GM23338 (cell line): ENCODE measurements around the gene NIM1K. TPM values are rescaled to one million over a fixed set of nuclear protein-coding genes. Genes with fewer than 3 reads are reported as not detected.

Source experiments
- ATAC-seq: fragments of 200-7000 bp; cut with Tn5 transposase; 3 replicates; pipeline ENCODE4 v1.9.1; 2020
- DNase-seq: peaks from one replicate; pipeline ENCODE4 v3.0.0-alpha.2; 2015; ENCODE audit warnings: low spot score
- H2AFZ ChIP-seq: fragments of 200-600 bp; sonication (generic); 2 replicates; pipeline ENCODE4 v1.8.0; 2016; ENCODE audit warnings: antibody characterized with exemption, mild to moderate bottlenecking, moderate library complexity
- H3F3A ChIP-seq: fragments of 200-600 bp; sonication (generic); replicated peaks from 2 replicates; pipeline ENCODE4 v1.8.0; 2017; ENCODE audit warnings: antibody characterized with exemption, mixed run types, low read depth
- H3K27ac ChIP-seq: fragments of 200-600 bp; sonication (generic); 2 replicates; pipeline ENCODE4 v1.6.1; 2016; ENCODE audit warnings: low read depth
- H3K27me3 ChIP-seq: fragments of 200-600 bp; sonication (generic); 2 replicates; pipeline ENCODE4 v1.8.0; 2016; ENCODE audit warnings: mild to moderate bottlenecking, mixed run types, moderate library complexity; ENCODE audit not compliant: insufficient read depth
- H3K36me3 ChIP-seq: fragments of 200-600 bp; sonication (generic); 2 replicates; pipeline ENCODE4 v1.8.0; 2016; ENCODE audit warnings: mild to moderate bottlenecking; ENCODE audit not compliant: insufficient read depth
- H3K4me1 ChIP-seq: fragments of 200-600 bp; sonication (generic); 2 replicates; pipeline ENCODE4 v1.8.0; 2016; ENCODE audit warnings: mild to moderate bottlenecking, moderate library complexity; ENCODE audit not compliant: insufficient read depth
- H3K4me2 ChIP-seq: fragments of 200-600 bp; sonication (generic); 2 replicates; pipeline ENCODE4 v1.7.1; 2017; ENCODE audit warnings: mixed run types
- H3K4me3 ChIP-seq: fragments of 200-600 bp; sonication (generic); 2 replicates; pipeline ENCODE4 v1.6.1; 2016; ENCODE audit warnings: mixed run types
- H3K79me2 ChIP-seq: fragments of 200-600 bp; sonication (generic); replicated peaks from 2 replicates; pipeline ENCODE4 v1.8.0; 2017; ENCODE audit warnings: mild to moderate bottlenecking; ENCODE audit not compliant: insufficient read depth
- H3K9me2 ChIP-seq: fragments of 200-600 bp; sonication (generic); 2 replicates; pipeline ENCODE4 v1.8.0; 2017; ENCODE audit not compliant: insufficient read depth
- H4K20me1 ChIP-seq: fragments of 200-600 bp; sonication (generic); replicated peaks from 2 replicates; pipeline ENCODE4 v1.8.0; 2017; ENCODE audit warnings: mild to moderate bottlenecking; ENCODE audit not compliant: insufficient read depth
- H3K27ac Mint-ChIP-seq: 2 replicates; pipeline ENCODE4 v1.8.0; 2020; ENCODE audit warnings: inconsistent platforms, mild to moderate bottlenecking, moderate library complexity, mixed read lengths
- H3K27me3 Mint-ChIP-seq: 3 replicates; pipeline ENCODE4 v1.8.0; 2022; ENCODE audit warnings: low read depth, mild to moderate bottlenecking, moderate library complexity, mixed read lengths, inconsistent platforms; ENCODE audit not compliant: insufficient read depth, poor library complexity
- H3K36me3 Mint-ChIP-seq: 3 replicates; pipeline ENCODE4 v1.8.0; 2021; ENCODE audit warnings: low read depth, mild to moderate bottlenecking, inconsistent platforms, moderate library complexity, mixed read lengths
- H3K4me1 Mint-ChIP-seq: 3 replicates; pipeline ENCODE4 v1.8.0; 2020; ENCODE audit warnings: mild to moderate bottlenecking, inconsistent platforms, mixed read lengths
- H3K4me3 Mint-ChIP-seq: 3 replicates; pipeline ENCODE4 v1.8.0; 2021; ENCODE audit warnings: moderate library complexity, mild to moderate bottlenecking, inconsistent platforms, mixed read lengths
- H3K9me3 Mint-ChIP-seq: 3 replicates; pipeline ENCODE4 v1.8.0; 2020; ENCODE audit warnings: moderate library complexity, mild to moderate bottlenecking, inconsistent platforms, mixed read lengths
- CREB1 ChIP-seq: fragments of 250-450 bp; sonication (Bioruptor Pico); IDR thresholded peaks from 2 replicates; pipeline ENCODE4 v1.5.0; 2020; ENCODE audit warnings: low read depth, mild to moderate bottlenecking, moderate library complexity
- ETS1 ChIP-seq: IDR thresholded peaks from 2 replicates; pipeline ENCODE4 v1.6.1; 2016; ENCODE audit warnings: antibody characterized with exemption
- EZH2 ChIP-seq: fragments of 200-600 bp; sonication (generic); IDR thresholded peaks from one replicate; pipeline ENCODE4 v1.8.0; 2017; ENCODE audit warnings: antibody characterized with exemption, mild to moderate bottlenecking, low read depth; ENCODE audit not compliant: unreplicated experiment
- EZH2phosphoT487 ChIP-seq: fragments of 200-600 bp; sonication (generic); IDR thresholded peaks from one replicate; pipeline ENCODE4 v1.8.1; 2018; ENCODE audit warnings: antibody characterized with exemption; ENCODE audit not compliant: unreplicated experiment
- REST ChIP-seq: IDR thresholded peaks from one replicate; pipeline ENCODE4 v1.6.1; 2018; ENCODE audit warnings: antibody characterized with exemption; ENCODE audit not compliant: unreplicated experiment
- STAT1 ChIP-seq: IDR thresholded peaks from one replicate; pipeline ENCODE4 v1.6.1; 2016; ENCODE audit warnings: antibody characterized with exemption; ENCODE audit not compliant: unreplicated experiment
- polyA plus RNA-seq: library from polyadenylated mRNA; unstranded; fragments of >200 nt; fragmentation: Nextera tagmentation; extraction: Ambion mirVana; gene quantifications from 2 replicates; pipeline ENCODE4 v1.2.1, GENCODE V29; 2016
- total RNA-seq: library from RNA; depleted of rRNA; stranded (reverse); fragments of >200 nt; shearing (Covaris generic); gene quantifications from 2 replicates; pipeline ENCODE4 v1.2.3, GENCODE V29; 2014

NIM1K gene
- total and polyA plus RNA-seq, 2 experiments from 2014 or later: not detected

- ATAC-seq: no peak
- H3K9me3 Mint-ChIP-seq: peaks cover 15% of the 10 kb centered on the region
- no peak overlapping the region for H3K27ac Mint-ChIP-seq
Measured at GRCh38 chr5:43268188-43268820, 76.3 kb downstream of the NIM1K start.

GRCh38 chr5:43270645-43271044, 78.6 kb downstream of the NIM1K start:
- Histone ChIP-seq H3K27me3 (no peaks in the 10 kb centered on the region), H3K36me3 (no peaks in the 10 kb centered on the region), H2AFZ (no peak overlapping the region), H3K4me3 (no peak overlapping the region), H3K79me2 (no peaks in the 10 kb centered on the region), H3K4me1 (no peaks in the 10 kb centered on the region), H3F3A (no peaks in the 10 kb centered on the region), H3K4me2 (no peak overlapping the region), H4K20me1 (no peaks in the 10 kb centered on the region), H3K27ac (no peak overlapping the region), H3K9me2 (peaks cover 6% of the 10 kb centered on the region; the same call in 1 of the 2 replicates)
- H3K4me1 Mint-ChIP-seq: peaks cover 7% of the 10 kb centered on the region; the same call in 2 of the 3 replicates
- H3K4me3 Mint-ChIP-seq: no peak overlapping the region
- TF ChIP-seq CREB1 (CRISPR knock-in tag): no peak
- no peak for TF ChIP-seq ETS1
- peaks cover 7% of the 10 kb centered on the region for H3K36me3 Mint-ChIP-seq
- H3K27me3 Mint-ChIP-seq: peaks cover 3% of the 10 kb centered on the region
- ATAC-seq (no peak), DNase-seq (no peak)
- H3K9me3 Mint-ChIP-seq: peaks cover 15% of the 10 kb centered on the region
- H3K27ac Mint-ChIP-seq: no peak overlapping the region

More at GRCh38 chr5:43268188-43268820, 76.3 kb downstream of the NIM1K start:
- H3K4me3 ChIP-seq: no peak overlapping the region
- no peaks in the 10 kb centered on the region for H3K79me2 ChIP-seq
- Mint-ChIP-seq H3K27me3 (no peaks in the 10 kb centered on the region), H3K4me3 (no peak overlapping the region), H3K4me1 (no peaks in the 10 kb centered on the region), H3K36me3 (peaks cover 7% of the 10 kb centered on the region)
- peaks cover 6% of the 10 kb centered on the region; the same call in 1 of the 2 replicates for H3K9me2 ChIP-seq
- no peaks in the 10 kb centered on the region for H3K27me3 ChIP-seq
- no peaks in the 10 kb centered on the region for H3F3A ChIP-seq
- H3K4me2 ChIP-seq: no peak overlapping the region
- H4K20me1 ChIP-seq: no peaks in the 10 kb centered on the region
- TF ChIP-seq EZH2 (no peak), STAT1 (no peak), EZH2phosphoT487 (no peak), REST (no peak)
- H2AFZ ChIP-seq: no peak overlapping the region
- DNase-seq: no peak
- H3K27ac ChIP-seq: no peak overlapping the region
- H3K4me1 ChIP-seq: no peaks in the 10 kb centered on the region
- no peaks in the 10 kb centered on the region for H3K36me3 ChIP-seq
